ENCODE results near the gene GNG7. TPM values are rescaled to one million over a fixed set of nuclear protein-coding genes. Genes with fewer than 3 reads are reported as not detected.

GNG7 gene
- total RNA-seq, 1 donor, result 0.72 TPM

- no peak overlapping the region for H2AFZ ChIP-seq (ENCODE audit: low read length)
- peaks cover 17% of the 10 kb centered on the region for H3K79me2 ChIP-seq (ENCODE audit: insufficient read depth, low read length)
- no peak overlapping the region for H3K4me2 ChIP-seq (ENCODE audit: insufficient read depth, low read length)
- peak; percentile 90 for DNase-seq (ENCODE audit: insufficient read length, low spot score, missing footprints)
- no peak for TF ChIP-seq CTCF (IDR thresholded peaks at IDR 0.05; ENCODE audit: extremely low read depth, low read depth, low read length)
- H3K36me3 ChIP-seq (ENCODE audit: insufficient read depth, low read length), result peaks cover 12% of the 10 kb centered on the region
- peaks cover 4% of the 10 kb centered on the region for H3K4me1 ChIP-seq (ENCODE audit: insufficient read depth, low read length)
- no peaks in the 10 kb centered on the region for H3K27me3 ChIP-seq (ENCODE audit: insufficient read depth, low read length)
- H3K9me3 ChIP-seq (ENCODE audit: low read depth, low read length), result no peaks in the 10 kb centered on the region
- H3K4me3 ChIP-seq (ENCODE audit: insufficient read depth, low read length), result no peak overlapping the region
- peaks cover 2% of the 10 kb centered on the region for H4K20me1 ChIP-seq (ENCODE audit: insufficient read depth, low read length)
- no peak overlapping the region for H3K27ac ChIP-seq (ENCODE audit: low read depth, low read length)
Observed at GRCh38 chr19:2736550-2737190, 34.2 kb upstream of the GNG7 start.

GRCh38 chr19:2735374-2735773, 32.9 kb upstream of the GNG7 start:
- H3K9me3 ChIP-seq (ENCODE audit: low read depth, low read length), result no peaks in the 10 kb centered on the region
- peaks cover 17% of the 10 kb centered on the region for H3K79me2 ChIP-seq (ENCODE audit: insufficient read depth, low read length)
- peaks cover 4% of the 10 kb centered on the region for H3K4me1 ChIP-seq (ENCODE audit: insufficient read depth, low read length)
- H2AFZ ChIP-seq (ENCODE audit: low read length), result no peak overlapping the region
- H3K27me3 ChIP-seq (ENCODE audit: insufficient read depth, low read length), result no peaks in the 10 kb centered on the region
- H3K27ac ChIP-seq (ENCODE audit: low read depth, low read length), result no peak overlapping the region
- no peak overlapping the region for H3K4me2 ChIP-seq (ENCODE audit: insufficient read depth, low read length)
- no peak for TF ChIP-seq CTCF (IDR thresholded peaks at IDR 0.05; ENCODE audit: extremely low read depth, low read depth, low read length)
- DNase-seq (ENCODE audit: insufficient read length, low spot score, missing footprints), result no peak
- peaks cover 12% of the 10 kb centered on the region for H3K36me3 ChIP-seq (ENCODE audit: insufficient read depth, low read length)
- no peak overlapping the region for H3K4me3 ChIP-seq (ENCODE audit: insufficient read depth, low read length)
- H4K20me1 ChIP-seq (ENCODE audit: insufficient read depth, low read length), result peaks cover 2% of the 10 kb centered on the region

DNA sequence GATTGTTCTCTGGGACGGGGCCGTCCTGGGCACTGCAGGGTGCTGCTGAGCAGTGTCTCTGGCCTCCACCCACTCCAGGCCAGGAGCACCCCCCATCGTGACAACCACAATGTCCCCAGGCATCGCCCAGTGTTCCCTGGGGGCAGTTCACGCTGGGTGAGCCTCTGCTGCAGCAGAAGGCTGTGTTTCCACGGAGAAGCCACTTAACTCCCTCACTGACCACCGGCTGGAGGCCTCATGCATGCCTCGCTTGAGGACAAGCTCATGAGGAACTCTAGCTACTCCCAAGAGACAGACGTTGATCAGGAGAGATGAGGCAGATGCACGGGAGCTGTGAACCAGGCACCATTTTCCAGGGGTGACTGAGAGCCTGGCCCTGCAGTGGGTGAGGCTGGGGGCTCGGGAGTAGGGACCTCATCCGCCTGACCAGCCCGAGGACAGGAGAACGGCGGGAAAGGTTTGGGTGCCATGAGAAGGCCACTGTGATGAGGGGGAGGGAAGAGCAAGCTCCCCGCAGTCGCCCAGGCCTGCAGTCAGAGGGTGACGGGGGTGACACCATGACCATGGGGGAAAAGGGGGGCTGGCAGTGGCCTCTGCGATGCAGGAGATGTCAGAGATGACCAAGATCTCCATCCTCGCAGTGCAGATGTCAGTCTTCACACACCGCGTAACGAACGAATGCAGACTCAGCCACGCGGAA, 32.2 kb upstream of the GNG7 start:
- H4K20me1 ChIP-seq (ENCODE audit: insufficient read depth, low read length), result peaks cover 2% of the 10 kb centered on the region
- no peak overlapping the region for H3K27ac ChIP-seq (ENCODE audit: low read depth, low read length)
- no peak overlapping the region for H3K4me2 ChIP-seq (ENCODE audit: insufficient read depth, low read length)
- peaks cover 17% of the 10 kb centered on the region for H3K79me2 ChIP-seq (ENCODE audit: insufficient read depth, low read length)
- peaks cover 4% of the 10 kb centered on the region for H3K4me1 ChIP-seq (ENCODE audit: insufficient read depth, low read length)
- no peak overlapping the region for H3K4me3 ChIP-seq (ENCODE audit: insufficient read depth, low read length)
- no peak overlapping the region for H2AFZ ChIP-seq (ENCODE audit: low read length)
- peaks cover 12% of the 10 kb centered on the region for H3K36me3 ChIP-seq (ENCODE audit: insufficient read depth, low read length)
- peak; percentile 78 for DNase-seq (ENCODE audit: insufficient read length, low spot score, missing footprints)
- no peak for TF ChIP-seq CTCF (IDR thresholded peaks at IDR 0.05; ENCODE audit: extremely low read depth, low read depth, low read length)
- H3K9me3 ChIP-seq (ENCODE audit: low read depth, low read length), result no peaks in the 10 kb centered on the region
- no peaks in the 10 kb centered on the region for H3K27me3 ChIP-seq (ENCODE audit: insufficient read depth, low read length)

DNA sequence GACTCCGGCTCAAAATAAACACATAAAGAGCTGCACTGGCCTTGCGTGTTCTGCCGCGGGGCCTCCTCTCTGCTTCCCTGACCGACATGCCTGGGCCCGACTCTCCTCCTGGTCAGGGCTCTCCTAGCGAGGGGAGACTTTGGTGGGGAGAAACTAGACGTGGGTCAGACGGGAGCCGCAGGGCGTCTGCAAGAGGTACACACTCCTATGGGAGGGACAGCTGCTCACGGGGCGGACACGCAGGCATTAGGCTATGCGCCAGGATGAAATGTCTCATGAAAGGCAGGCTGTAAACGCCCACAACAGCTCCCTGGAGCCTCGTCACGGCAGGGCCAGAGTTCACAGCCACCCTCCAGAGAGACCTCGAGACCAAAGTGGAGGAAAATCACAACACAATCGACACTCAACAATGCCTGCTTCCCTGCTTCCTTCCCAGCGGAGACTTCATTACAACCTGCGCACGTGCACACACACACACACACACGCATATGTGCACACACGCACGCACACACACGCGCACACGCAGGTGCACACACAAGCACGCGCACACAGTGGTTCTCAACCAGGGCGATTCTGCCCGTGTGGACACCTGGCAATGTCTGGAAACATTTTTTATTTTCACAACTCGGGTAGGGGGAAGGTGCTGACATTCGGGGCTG, 31.6 kb upstream of the GNG7 start:
- peak; percentile 90 for DNase-seq (ENCODE audit: insufficient read length, low spot score, missing footprints)
- no peak overlapping the region for H3K4me3 ChIP-seq (ENCODE audit: insufficient read depth, low read length)
- H2AFZ ChIP-seq (ENCODE audit: low read length), result no peak overlapping the region

More for the DNA sequence above, 31.6 kb upstream of the GNG7 start:
- Histone ChIP-seq H3K4me2 (ENCODE audit: insufficient read depth, low read length) (no peak overlapping the region), H3K27me3 (ENCODE audit: insufficient read depth, low read length) (no peaks in the 10 kb centered on the region), H3K9me3 (ENCODE audit: low read depth, low read length) (no peaks in the 10 kb centered on the region), H3K27ac (ENCODE audit: low read depth, low read length) (no peak overlapping the region), H4K20me1 (ENCODE audit: insufficient read depth, low read length) (peaks cover 2% of the 10 kb centered on the region), H3K79me2 (ENCODE audit: insufficient read depth, low read length) (peaks cover 12% of the 10 kb centered on the region), H3K4me1 (ENCODE audit: insufficient read depth, low read length) (peaks cover 1% of the 10 kb centered on the region), H3K36me3 (ENCODE audit: insufficient read depth, low read length) (peaks cover 12% of the 10 kb centered on the region)
- TF ChIP-seq CTCF (IDR thresholded peaks at IDR 0.05; ENCODE audit: extremely low read depth, low read depth, low read length), result no peak

Measured in osteoblast (primary cell).